Choroid plexus epithelial cell (primary cell): ENCODE data around the gene INPP4A.
"Not testable (repeated sequence)": the region's sequence is repeated elsewhere in the genome, so short reads cannot be mapped to it uniquely, and the experiment has no call there.

Experiments used
- DNase-seq: peaks from one replicate; pipeline ENCODE4 v3.0.0-alpha.2; 2010; ENCODE audit warnings: low read depth
- H3K4me3 ChIP-seq: 2 replicates; pipeline ENCODE4 v1.5.1; 2011; ENCODE audit warnings: low read depth, mild to moderate bottlenecking, control low read depth, low read length, moderate library complexity
- TF ChIP-seq, protein P1 (sequence below): conservative IDR thresholded peaks from 2 replicates; pipeline ENCODE4 v1.5.1; 2011; ENCODE audit warnings: low read depth, mild to moderate bottlenecking, control low read depth, inconsistent platforms, low read length, moderate library complexity

Gene INPP4A

GRCh38 chr2:98419977-98420725 lies 24.5 kb upstream of the INPP4A start:
- DNase-seq, result no peak
- TF ChIP-seq, protein P1, sequence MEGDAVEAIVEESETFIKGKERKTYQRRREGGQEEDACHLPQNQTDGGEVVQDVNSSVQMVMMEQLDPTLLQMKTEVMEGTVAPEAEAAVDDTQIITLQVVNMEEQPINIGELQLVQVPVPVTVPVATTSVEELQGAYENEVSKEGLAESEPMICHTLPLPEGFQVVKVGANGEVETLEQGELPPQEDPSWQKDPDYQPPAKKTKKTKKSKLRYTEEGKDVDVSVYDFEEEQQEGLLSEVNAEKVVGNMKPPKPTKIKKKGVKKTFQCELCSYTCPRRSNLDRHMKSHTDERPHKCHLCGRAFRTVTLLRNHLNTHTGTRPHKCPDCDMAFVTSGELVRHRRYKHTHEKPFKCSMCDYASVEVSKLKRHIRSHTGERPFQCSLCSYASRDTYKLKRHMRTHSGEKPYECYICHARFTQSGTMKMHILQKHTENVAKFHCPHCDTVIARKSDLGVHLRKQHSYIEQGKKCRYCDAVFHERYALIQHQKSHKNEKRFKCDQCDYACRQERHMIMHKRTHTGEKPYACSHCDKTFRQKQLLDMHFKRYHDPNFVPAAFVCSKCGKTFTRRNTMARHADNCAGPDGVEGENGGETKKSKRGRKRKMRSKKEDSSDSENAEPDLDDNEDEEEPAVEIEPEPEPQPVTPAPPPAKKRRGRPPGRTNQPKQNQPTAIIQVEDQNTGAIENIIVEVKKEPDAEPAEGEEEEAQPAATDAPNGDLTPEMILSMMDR, result no peak
- no peak overlapping the region for H3K4me3 ChIP-seq

- no peak for DNase-seq
- H3K4me3 ChIP-seq, result no peak overlapping the region
- TF ChIP-seq, protein P1, result no peak
Observed at GRCh38 chr2:98422449-98422848, 22.2 kb upstream of the INPP4A start.

- DNase-seq, result no peak
- TF ChIP-seq, protein P1, result no peak
- H3K4me3 ChIP-seq, result no peak overlapping the region
Observed at GRCh38 chr2:98426771-98427170, 17.9 kb upstream of the INPP4A start.

DNA sequence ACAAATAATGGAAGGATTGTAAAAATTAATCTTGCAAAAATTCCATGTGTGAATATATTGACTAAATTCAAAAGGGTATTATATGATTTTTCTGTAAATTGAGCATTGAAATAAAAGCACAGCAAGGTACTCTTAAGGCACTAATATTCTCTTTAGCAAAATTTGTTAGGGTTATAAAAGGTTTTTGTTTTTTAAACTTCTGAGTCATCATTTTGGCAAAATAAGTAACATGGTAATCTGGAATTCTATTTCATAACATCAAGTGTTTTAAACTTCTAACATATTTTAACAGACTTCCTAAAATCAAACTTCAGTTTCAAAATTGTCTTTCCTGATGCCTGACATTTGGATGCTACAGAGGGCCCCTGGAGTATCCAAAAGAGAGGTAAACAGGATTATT lies 12.5 kb upstream of the INPP4A start:
- TF ChIP-seq, protein P1, result no peak
- no peak for DNase-seq
- H3K4me3 ChIP-seq, result no peak overlapping the region

- TF ChIP-seq, protein P1, result no peak
- DNase-seq, result no peak
- no peak overlapping the region for H3K4me3 ChIP-seq
Observed at GRCh38 chr2:98433363-98433964, 11.2 kb upstream of the INPP4A start.

GRCh38 chr2:98434492-98434891 lies 10.2 kb upstream of the INPP4A start:
- no peak for DNase-seq
- H3K4me3 ChIP-seq, result no peak overlapping the region
- TF ChIP-seq, protein P1, result no peak

- not testable (repeated sequence) for DNase-seq, H3K4me3 ChIP-seq
Observed at GRCh38 chr2:98435670-98436069, 9.0 kb upstream of the INPP4A start.
